Stimulated activated naive CD4-positive, alpha-beta T cell (primary cell): ENCODE results near the gene P4HA2.

Source experiments
- DNase-seq, 6 experiments: peaks; one replicate each; lab custom pipeline; 2025; lab: John Stamatoyannopoulos, UW

P4HA2 gene

GRCh38 chr5:132227485-132228240 is at the start of gene P4HA2:
TSS of gene P4HA2 (minus strand) at chr5:132227853. CDS start at chr5:132218626, 9,227 bp downstream.
- DNase-seq, result no peak

GRCh38 chr5:132277256-132277655 is 49.6 kb upstream of the P4HA2 start:
- DNase-seq, result no peak

- no peak for DNase-seq
Measured at GRCh38 chr5:132275367-132276220, 47.9 kb upstream of the P4HA2 start.

- DNase-seq, result no peak
Measured at GRCh38 chr5:132274050-132274792, 46.6 kb upstream of the P4HA2 start.

- DNase-seq, result no peak
Measured at GRCh38 chr5:132273631-132274030, 46.0 kb upstream of the P4HA2 start.

- peak in 5 of 6 experiments; percentile 40 to 64 (median 45) for DNase-seq
Measured at GRCh38 chr5:132272311-132273210, 44.9 kb upstream of the P4HA2 start.

- DNase-seq, result peak in 1 of 6 experiments; percentile 36
Measured at GRCh38 chr5:132271251-132272246, 43.9 kb upstream of the P4HA2 start.

GRCh38 chr5:132270706-132271105 is 43.1 kb upstream of the P4HA2 start:
- DNase-seq, result no peak

GRCh38 chr5:132270335-132270665 is 42.6 kb upstream of the P4HA2 start:
- no peak for DNase-seq

GRCh38 chr5:132269635-132270334 is 42.1 kb upstream of the P4HA2 start:
- DNase-seq, result no peak

GRCh38 chr5:132268769-132269551 is 41.3 kb upstream of the P4HA2 start:
- DNase-seq, result no peak

GRCh38 chr5:132267931-132268768 is 40.5 kb upstream of the P4HA2 start:
- no peak for DNase-seq

- DNase-seq, result no peak
Measured at GRCh38 chr5:132267166-132267739, 39.6 kb upstream of the P4HA2 start.

- no peak for DNase-seq
Measured at GRCh38 chr5:132266836-132267160, 39.1 kb upstream of the P4HA2 start.

- no peak for DNase-seq
Measured at GRCh38 chr5:132266031-132266835, 38.6 kb upstream of the P4HA2 start.

GRCh38 chr5:132265336-132266030 is 37.8 kb upstream of the P4HA2 start:
- no peak for DNase-seq
